ENCODE results near the gene BCL7C.
A peak's percentile ranks its signal among the peaks of the same experiment; 100 is the strongest.

Gene BCL7C

DNA sequence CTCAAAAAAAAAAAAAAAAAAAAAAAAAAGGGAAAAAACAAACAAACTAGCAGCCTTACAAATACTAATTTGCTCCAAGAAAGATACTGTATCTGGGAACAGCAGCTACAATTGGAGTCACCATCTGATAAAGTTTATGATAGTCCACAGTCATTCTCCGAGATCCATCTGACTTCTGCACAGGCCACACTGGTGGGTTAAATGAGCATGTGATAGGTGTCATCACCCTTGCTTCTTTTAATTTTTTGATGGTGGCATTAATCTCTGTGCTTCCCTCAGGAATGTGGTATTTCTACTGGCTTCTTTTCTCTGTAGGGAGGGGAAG, 49.6 kb downstream of the BCL7C start:
- Histone ChIP-seq H2AFZ (ENCODE audit: low read length) (peak overlapping the region; percentile 97; the same call in 1 of the 2 replicates), H3K4me2 (ENCODE audit: low read depth, low read length, poor library complexity, severe bottlenecking) (no peak overlapping the region)

DNA sequence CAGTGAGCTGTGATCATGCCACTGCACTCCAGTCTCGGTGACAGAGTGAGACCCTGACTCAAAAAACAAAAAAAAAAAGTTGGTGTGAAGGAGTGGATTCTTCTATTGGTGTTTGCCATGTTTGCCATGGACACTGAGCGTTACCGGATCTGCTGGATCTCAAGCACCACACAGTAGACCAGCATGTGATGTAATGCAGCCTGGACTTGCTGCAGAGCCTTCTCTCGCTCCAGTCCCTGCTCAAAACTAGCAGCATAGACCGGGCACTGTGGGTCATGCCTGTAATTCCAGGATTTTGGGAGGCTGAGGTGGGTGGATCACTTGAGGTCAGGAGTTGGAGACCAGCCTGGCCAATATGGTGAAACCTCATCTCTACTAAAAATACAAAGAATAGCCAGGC, 50.4 kb downstream of the BCL7C start:
- TF ChIP-seq EZH2phosphoT487 (IDR thresholded peaks at IDR 0.05; ENCODE audit: borderline replicate concordance) = no peak
- TF ChIP-seq, protein P1, sequence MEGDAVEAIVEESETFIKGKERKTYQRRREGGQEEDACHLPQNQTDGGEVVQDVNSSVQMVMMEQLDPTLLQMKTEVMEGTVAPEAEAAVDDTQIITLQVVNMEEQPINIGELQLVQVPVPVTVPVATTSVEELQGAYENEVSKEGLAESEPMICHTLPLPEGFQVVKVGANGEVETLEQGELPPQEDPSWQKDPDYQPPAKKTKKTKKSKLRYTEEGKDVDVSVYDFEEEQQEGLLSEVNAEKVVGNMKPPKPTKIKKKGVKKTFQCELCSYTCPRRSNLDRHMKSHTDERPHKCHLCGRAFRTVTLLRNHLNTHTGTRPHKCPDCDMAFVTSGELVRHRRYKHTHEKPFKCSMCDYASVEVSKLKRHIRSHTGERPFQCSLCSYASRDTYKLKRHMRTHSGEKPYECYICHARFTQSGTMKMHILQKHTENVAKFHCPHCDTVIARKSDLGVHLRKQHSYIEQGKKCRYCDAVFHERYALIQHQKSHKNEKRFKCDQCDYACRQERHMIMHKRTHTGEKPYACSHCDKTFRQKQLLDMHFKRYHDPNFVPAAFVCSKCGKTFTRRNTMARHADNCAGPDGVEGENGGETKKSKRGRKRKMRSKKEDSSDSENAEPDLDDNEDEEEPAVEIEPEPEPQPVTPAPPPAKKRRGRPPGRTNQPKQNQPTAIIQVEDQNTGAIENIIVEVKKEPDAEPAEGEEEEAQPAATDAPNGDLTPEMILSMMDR (conservative IDR thresholded peaks at IDR 0.05; ENCODE audit: low read length) = no peak
- Histone ChIP-seq H3K9me3 (ENCODE audit: insufficient read depth, low read depth, low read length) (no peaks in the 10 kb centered on the region), H3K27me3 (ENCODE audit: insufficient read depth, low read length, poor library complexity, severe bottlenecking) (no peaks in the 10 kb centered on the region), H2AFZ (ENCODE audit: low read length) (no peak overlapping the region), H3F3A (ENCODE audit: low read depth) (no peaks in the 10 kb centered on the region), H3K4me3 (ENCODE audit: low read length, poor library complexity, severe bottlenecking) (no peak overlapping the region), H3K4me1 (ENCODE audit: insufficient read depth, low read length, poor library complexity, severe bottlenecking) (peaks cover 4% of the 10 kb centered on the region), H3K9me2 (replicated peaks; ENCODE audit: low read depth, low read length) (no peaks in the 10 kb centered on the region), H4K20me1 (ENCODE audit: insufficient read depth, low read length, poor library complexity, severe bottlenecking) (no peaks in the 10 kb centered on the region), H3K4me2 (ENCODE audit: low read depth, low read length, poor library complexity, severe bottlenecking) (no peak overlapping the region), H3K36me3 (ENCODE audit: insufficient read depth, low read length) (no peaks in the 10 kb centered on the region), H3K79me2 (ENCODE audit: insufficient read depth, low read length) (no peaks in the 10 kb centered on the region), H3K9ac (ENCODE audit: low read depth, low read length, poor library complexity, severe bottlenecking) (no peak overlapping the region)

More for the DNA sequence above, 49.6 kb downstream of the BCL7C start:
- TF ChIP-seq, protein P1 (conservative IDR thresholded peaks at IDR 0.05; ENCODE audit: low read length) = no peak
- TF ChIP-seq EZH2phosphoT487 (IDR thresholded peaks at IDR 0.05; ENCODE audit: borderline replicate concordance) = no peak
- peaks cover 4% of the 10 kb centered on the region for H3K4me1 ChIP-seq (ENCODE audit: insufficient read depth, low read length, poor library complexity, severe bottlenecking)
- H3K9ac ChIP-seq (ENCODE audit: low read depth, low read length, poor library complexity, severe bottlenecking) = no peak overlapping the region
- no peaks in the 10 kb centered on the region for H3K9me2 ChIP-seq (replicated peaks; ENCODE audit: low read depth, low read length)
- no peaks in the 10 kb centered on the region for H3K27me3 ChIP-seq (ENCODE audit: insufficient read depth, low read length, poor library complexity, severe bottlenecking)
- no peaks in the 10 kb centered on the region for H4K20me1 ChIP-seq (ENCODE audit: insufficient read depth, low read length, poor library complexity, severe bottlenecking)
- H3F3A ChIP-seq (ENCODE audit: low read depth) = no peaks in the 10 kb centered on the region
- H3K4me3 ChIP-seq (ENCODE audit: low read length, poor library complexity, severe bottlenecking) = no peak overlapping the region
- no peaks in the 10 kb centered on the region for H3K36me3 ChIP-seq (ENCODE audit: insufficient read depth, low read length)
- no peaks in the 10 kb centered on the region for H3K79me2 ChIP-seq (ENCODE audit: insufficient read depth, low read length)
- H3K9me3 ChIP-seq (ENCODE audit: insufficient read depth, low read depth, low read length) = no peaks in the 10 kb centered on the region

DNA sequence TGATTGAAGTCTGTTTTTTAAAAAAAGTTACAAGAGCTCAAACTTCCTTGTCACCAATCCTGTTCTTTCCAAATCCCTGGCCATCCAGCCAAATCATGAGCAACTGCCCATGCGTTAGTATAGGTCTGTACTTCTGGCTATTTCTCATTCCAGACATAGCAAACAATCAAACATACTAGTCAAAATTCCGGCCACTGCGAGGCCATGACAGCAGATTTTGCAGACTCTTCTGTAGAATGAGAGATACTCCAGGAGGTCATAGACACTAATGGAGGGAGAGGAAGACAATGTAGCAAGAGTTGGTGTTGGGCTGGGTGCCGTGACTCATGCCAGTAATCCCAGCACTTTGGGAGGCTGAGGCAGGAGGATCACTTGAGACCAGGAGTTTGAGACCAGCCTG, 50.9 kb downstream of the BCL7C start:
- H3F3A ChIP-seq (ENCODE audit: low read depth) = no peaks in the 10 kb centered on the region
- H3K9me2 ChIP-seq (replicated peaks; ENCODE audit: low read depth, low read length) = no peaks in the 10 kb centered on the region
- no peaks in the 10 kb centered on the region for H3K36me3 ChIP-seq (ENCODE audit: insufficient read depth, low read length)
- no peak overlapping the region for H3K4me2 ChIP-seq (ENCODE audit: low read depth, low read length, poor library complexity, severe bottlenecking)
- H3K4me3 ChIP-seq (ENCODE audit: low read length, poor library complexity, severe bottlenecking) = no peak overlapping the region
- H2AFZ ChIP-seq (ENCODE audit: low read length) = no peak overlapping the region
- no peaks in the 10 kb centered on the region for H4K20me1 ChIP-seq (ENCODE audit: insufficient read depth, low read length, poor library complexity, severe bottlenecking)
- peaks cover 4% of the 10 kb centered on the region for H3K4me1 ChIP-seq (ENCODE audit: insufficient read depth, low read length, poor library complexity, severe bottlenecking)
- no peak overlapping the region for H3K9ac ChIP-seq (ENCODE audit: low read depth, low read length, poor library complexity, severe bottlenecking)
- H3K79me2 ChIP-seq (ENCODE audit: insufficient read depth, low read length) = no peaks in the 10 kb centered on the region
- H3K9me3 ChIP-seq (ENCODE audit: insufficient read depth, low read depth, low read length) = no peaks in the 10 kb centered on the region
- no peaks in the 10 kb centered on the region for H3K27me3 ChIP-seq (ENCODE audit: insufficient read depth, low read length, poor library complexity, severe bottlenecking)
- TF ChIP-seq, protein P1 (conservative IDR thresholded peaks at IDR 0.05; ENCODE audit: low read length) = no peak
- TF ChIP-seq EZH2phosphoT487 (IDR thresholded peaks at IDR 0.05; ENCODE audit: borderline replicate concordance) = no peak

Measured in Loucy (cell line).